Hepatocyte (in vitro differentiated cells): Measurements from ENCODE around the gene NPAS3.

Experiments
- CTCF ChIP-seq: fragments of 200-600 bp; sonication (generic); IDR thresholded peaks from 2 replicates; pipeline ENCODE4 v1.5.1; 2016; ENCODE audit warnings: antibody characterized with exemption, mild to moderate bottlenecking; ENCODE audit not compliant: poor library complexity
- EZH2 ChIP-seq: fragments of 200-600 bp; sonication (generic); IDR thresholded peaks from 2 replicates; pipeline ENCODE4 v1.6.1; 2016; ENCODE audit warnings: antibody characterized with exemption, mild to moderate bottlenecking, borderline replicate concordance

- no peak for TF ChIP-seq EZH2
- no peak for TF ChIP-seq CTCF
These were observed 103.9 kb downstream of the NPAS3 start for GRCh38 chr14:33042591-33042990.
